ENCODE results near the gene KLF15. TPM values are rescaled to one million over a fixed set of nuclear protein-coding genes. Genes with fewer than 3 reads are reported as not detected.

Gene KLF15
- total RNA-seq, 1 experiment from 2014 or later = 23.5 TPM

DNA sequence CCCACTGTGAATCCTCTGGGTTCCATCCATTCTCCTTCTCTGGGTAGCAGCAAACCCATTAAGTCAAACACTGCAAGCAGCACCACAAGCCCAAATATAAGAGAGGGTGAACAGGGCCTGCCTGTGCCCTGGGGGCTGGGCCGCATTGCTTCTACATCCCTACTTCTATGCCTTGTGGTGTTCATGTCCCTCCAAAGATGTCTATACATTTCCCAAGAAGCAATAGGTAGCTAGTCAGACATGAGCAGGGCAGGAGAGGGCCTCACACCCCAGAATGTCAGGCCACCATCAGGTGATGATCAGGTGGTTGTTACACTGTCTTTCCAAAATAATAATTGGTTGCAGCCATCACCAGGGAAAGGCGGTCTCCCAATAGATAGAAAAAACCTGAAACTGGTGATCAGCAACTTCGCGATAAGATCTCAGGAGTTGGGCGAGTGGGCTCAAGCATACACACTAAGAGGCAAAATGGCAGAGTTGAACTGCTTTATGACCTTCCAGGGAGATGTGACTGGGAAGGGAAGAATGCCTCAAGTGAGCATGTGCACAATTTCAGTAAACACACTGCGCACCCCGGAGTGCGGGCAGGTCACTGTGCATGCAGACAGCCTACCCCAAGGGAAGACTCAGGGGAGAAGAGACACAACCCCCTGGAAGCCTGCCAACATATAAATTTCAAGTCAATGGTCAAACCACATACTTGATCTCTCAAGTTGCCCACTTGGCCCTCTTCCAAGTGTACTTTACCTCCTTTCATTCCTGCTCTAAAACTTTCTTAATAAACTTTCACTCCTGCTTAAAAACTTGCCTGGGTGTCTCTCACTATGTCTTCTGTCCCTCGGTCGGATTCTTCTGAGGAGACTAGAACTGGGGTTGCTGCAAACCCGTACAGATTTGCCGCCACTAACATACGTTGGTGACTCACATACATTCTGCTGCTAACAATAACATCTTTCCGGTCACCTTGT lies 39.9 kb downstream of the KLF15 start:
- in situ Hi-C loops (cut with HindIII; ENCODE audit: low pct_unique_long_range_greater_than_20kb, low sequenced_read_pairs) = no loop called here

DNA sequence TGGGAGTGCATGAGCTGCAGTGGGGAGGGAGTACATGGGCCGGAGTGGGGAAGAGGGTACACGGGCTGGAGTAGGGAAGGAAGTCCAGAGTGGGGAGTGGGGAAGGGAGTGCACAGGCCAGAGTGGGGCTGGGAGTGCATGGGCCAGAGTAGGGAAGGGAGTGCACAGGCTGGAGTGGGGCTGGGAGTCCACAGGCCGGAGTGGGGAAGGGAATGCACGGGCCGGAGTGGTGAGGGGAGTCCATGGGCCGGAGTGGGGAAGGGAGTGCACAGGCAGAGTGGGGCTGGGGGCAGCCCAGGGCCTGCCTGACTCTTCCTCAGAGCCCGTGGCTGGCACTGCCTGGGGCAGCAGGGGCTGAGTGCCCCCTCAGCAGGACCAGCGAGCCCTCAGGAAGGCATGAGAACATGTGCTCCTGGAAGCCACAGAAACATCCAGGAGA lies 40.7 kb downstream of the KLF15 start:
- no peak for DNase-seq (ENCODE audit: low read depth, low spot score)
- in situ Hi-C loops (cut with HindIII; ENCODE audit: low pct_unique_long_range_greater_than_20kb, low sequenced_read_pairs) = no loop called here

More for the DNA sequence above, 39.9 kb downstream of the KLF15 start:
- DNase-seq (ENCODE audit: low read depth, low spot score) = no peak

DNA sequence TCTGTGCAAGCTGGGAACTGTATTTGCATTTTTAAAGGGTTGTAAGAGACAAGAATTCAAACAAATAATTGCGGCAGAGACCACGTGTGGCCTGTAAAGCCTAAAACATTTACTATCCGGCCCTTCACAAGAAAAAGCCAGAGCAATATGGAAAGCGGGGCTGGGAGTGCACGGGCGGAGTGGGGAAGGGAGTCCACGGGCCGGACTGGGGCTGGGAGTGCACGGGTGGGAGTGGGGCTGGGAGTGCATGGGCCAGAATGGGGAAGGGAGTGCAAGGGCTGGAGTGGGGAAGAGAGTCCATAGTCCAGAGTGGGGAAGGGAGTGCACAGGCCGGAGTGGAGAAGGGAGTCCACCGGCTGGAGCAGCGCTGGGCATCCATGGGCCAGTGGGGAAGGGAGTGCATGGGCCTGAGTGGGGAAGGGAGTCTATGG lies 41.2 kb downstream of the KLF15 start:
- no peak for DNase-seq (ENCODE audit: low read depth, low spot score)
- in situ Hi-C loops (cut with HindIII; ENCODE audit: low pct_unique_long_range_greater_than_20kb, low sequenced_read_pairs) = no loop called here

DNA sequence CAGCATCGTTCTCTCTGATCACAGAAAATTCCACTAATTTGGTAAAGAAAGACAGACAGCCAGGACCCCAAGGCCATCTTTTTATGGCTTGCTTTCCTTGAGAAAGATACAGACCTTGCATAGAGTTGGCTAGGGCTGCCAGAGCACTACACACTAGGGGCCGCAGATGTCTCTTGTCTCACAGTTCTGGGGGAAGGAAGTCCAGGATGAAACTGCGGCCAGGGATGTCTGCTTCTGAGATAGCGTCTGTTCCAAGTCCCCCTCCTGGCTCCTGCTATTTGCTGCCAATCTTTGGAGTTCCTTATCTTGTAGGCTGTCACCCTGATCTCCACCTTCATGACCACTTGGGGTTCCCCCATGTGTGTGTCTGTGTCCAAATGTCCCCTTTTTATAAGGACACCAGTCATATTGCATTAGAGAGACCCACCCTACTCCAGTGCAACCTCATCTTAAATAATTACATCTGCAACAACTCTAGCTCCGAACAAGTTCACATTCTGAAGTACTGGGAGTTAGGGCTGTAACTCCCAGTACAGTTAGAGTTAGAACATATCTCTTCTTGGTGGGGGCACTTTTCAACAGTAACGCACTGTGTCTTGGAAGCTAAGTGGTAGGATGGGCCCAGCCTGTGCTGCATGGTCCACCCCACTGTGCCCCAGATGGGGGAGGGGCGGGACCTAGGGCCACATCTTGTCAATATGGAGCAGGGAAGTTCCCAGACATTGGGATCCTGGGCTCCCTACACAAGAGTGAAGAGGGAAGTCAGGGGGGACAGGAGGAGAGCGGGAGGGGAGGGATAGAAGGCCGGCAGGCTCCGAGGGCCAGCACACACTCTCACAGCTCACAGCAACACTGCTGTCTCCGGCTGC lies 42.2 kb downstream of the KLF15 start:
- DNase-seq (ENCODE audit: low read depth, low spot score) = no peak
- in situ Hi-C loops (cut with HindIII; ENCODE audit: low pct_unique_long_range_greater_than_20kb, low sequenced_read_pairs) = no loop called here

DNA sequence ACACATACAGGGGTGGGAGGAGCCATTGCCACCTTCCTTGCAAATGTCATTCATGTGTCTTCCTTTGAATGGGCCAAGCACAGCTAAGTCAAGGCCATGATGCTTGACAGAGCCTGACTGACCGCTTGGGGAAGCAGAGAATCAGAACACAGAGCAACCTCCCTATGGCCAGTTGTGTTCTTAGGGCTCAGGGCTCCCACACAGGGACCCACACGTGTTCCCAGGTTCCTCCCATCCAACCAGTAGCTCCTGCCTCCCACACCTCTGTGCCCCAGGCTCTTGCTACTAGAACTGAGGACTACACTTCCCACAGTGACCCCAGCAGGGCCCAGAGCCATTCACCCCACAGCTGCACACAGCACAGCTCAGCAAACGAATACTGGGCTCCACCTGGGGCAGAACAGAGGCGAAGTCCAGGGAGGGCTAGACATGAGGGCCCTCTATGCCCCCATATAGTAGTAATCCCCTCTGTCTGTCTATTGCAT lies 42.9 kb downstream of the KLF15 start:
- in situ Hi-C loops (cut with HindIII; ENCODE audit: low pct_unique_long_range_greater_than_20kb, low sequenced_read_pairs) = no loop called here
- no peak for DNase-seq (ENCODE audit: low read depth, low spot score)

DNA sequence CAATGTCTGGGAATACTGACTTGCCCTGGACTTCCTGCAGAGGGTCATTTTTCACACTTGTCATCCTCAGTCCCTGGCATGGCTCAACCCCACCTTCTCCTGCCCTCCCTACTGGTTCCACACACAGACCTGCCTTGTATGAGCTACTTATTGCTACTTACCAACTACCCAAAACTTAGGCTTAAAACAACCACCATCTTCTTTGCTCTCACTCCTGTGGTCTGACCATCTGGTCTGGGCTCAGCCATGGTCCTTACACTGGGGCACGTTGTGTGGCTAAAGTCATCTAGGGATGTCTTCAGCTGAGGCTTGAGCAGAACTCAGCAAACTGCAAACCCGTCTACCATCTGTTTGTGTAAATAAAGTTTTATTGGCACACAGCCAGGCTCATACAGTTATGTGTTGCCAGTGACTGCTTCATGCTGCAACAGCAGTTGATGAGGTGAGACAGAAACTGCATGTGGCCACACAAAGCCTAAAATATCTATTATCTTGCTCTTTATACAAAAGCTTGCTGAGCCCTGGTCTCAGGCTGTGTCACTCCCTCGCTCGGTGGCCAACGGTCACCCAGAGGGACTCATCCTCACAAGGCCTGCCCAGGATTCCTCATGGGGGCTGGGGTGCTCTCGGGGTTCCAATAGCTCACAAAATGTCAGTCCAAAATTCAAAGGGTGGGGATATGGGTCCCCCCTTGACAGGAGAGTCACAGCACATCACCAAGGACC lies 43.5 kb downstream of the KLF15 start:
- in situ Hi-C loops (cut with HindIII; ENCODE audit: low pct_unique_long_range_greater_than_20kb, low sequenced_read_pairs) = no loop called here
- no peak for DNase-seq (ENCODE audit: low read depth, low spot score)

DNA sequence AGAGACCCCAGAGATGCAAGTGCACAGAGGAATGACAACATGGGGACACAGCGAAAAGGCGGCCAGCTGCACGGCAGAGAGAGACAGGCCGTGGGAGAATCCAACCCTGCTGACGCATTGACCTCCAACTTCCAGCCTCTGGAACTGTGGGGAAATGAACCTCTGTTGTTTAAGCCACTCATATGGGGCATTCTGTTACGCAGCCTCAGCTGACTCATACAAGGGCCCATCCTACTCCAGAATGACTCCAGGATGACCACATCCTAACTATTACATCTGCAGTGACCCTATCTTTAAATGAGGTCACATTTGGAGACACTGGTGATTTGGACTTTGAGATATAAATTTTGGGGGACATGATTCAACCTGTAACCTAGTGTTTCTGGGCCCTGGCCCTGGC lies 44.0 kb downstream of the KLF15 start:
- no peak for DNase-seq (ENCODE audit: low read depth, low spot score)
- in situ Hi-C loops (cut with HindIII; ENCODE audit: low pct_unique_long_range_greater_than_20kb, low sequenced_read_pairs) = no loop called here

DNA sequence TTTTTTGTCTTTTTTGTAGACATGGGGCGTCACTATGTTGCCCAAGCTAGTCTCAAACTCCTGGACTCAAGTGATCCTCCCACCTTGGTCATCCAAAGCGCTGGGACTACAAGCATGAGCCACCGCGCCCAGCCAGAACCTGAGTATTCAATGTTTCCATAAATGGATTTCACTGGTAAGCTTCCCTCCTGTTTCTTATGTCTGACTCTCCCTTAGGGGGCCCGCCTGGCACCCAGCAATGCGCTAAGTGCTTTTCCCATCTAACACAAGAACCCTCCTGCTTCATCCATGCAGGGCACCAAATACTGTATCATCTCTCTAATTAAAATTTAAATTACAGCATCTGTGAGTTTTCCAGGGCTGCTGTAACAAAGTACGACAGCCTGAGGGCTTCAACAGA lies 44.9 kb downstream of the KLF15 start:
- no peak for DNase-seq (ENCODE audit: low read depth, low spot score)
- in situ Hi-C loops (cut with HindIII; ENCODE audit: low pct_unique_long_range_greater_than_20kb, low sequenced_read_pairs) = no loop called here

DNA sequence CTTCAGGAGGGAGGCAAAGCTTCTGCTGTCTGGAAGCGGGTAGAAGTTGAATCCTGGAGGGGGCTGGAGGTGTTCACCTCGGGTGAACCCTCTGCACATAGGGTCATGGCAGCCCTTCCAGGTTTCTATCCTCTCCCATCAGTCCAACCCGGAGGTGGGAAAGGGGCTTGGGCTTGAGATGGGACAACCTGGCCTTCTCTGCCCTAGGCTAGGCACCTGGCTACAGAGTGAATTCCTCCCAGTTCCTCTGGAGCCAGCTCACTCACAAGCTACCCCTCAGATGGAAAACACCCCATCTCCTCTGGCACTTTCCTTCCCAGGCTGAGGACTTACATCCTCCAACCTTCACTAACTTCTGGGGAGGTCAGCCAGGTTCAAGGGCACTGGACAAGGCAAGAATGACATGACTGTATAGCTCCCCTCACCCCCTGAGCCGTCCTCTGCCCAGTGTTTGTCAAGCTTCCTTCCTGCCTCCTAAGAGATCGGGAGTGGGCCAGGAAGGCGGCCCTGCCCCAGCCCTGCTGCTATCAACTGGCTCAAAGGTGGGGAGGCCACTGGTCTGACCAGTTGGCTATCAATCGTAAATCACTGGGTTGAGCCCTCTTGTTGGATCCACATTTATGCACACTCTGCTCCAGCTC lies 45.8 kb downstream of the KLF15 start:
- no peak for DNase-seq (ENCODE audit: low read depth, low spot score)
- in situ Hi-C loops (cut with HindIII; ENCODE audit: low pct_unique_long_range_greater_than_20kb, low sequenced_read_pairs) = no loop called here

DNA sequence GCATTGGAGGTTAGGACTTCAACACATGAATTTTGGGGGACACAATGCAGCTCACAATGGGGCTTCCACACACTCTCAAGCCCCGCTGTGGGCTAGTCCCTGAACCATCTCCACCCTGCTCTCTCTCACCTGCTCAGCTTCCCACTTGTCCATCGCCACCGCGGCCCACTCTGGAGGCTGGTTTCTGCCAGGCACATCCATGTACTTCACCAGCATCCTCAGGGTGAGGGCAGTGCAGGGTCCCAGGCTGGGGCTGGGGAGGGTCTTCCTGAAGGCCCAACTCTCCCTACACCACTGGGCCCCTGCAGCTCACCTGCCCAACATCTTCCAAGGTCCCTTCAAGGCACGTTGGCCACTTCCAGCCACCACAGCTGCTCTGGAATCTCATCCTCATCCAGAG lies 46.4 kb downstream of the KLF15 start:
- in situ Hi-C loops (cut with HindIII; ENCODE audit: low pct_unique_long_range_greater_than_20kb, low sequenced_read_pairs) = no loop called here
- DNase-seq (ENCODE audit: low read depth, low spot score) = no peak

DNA sequence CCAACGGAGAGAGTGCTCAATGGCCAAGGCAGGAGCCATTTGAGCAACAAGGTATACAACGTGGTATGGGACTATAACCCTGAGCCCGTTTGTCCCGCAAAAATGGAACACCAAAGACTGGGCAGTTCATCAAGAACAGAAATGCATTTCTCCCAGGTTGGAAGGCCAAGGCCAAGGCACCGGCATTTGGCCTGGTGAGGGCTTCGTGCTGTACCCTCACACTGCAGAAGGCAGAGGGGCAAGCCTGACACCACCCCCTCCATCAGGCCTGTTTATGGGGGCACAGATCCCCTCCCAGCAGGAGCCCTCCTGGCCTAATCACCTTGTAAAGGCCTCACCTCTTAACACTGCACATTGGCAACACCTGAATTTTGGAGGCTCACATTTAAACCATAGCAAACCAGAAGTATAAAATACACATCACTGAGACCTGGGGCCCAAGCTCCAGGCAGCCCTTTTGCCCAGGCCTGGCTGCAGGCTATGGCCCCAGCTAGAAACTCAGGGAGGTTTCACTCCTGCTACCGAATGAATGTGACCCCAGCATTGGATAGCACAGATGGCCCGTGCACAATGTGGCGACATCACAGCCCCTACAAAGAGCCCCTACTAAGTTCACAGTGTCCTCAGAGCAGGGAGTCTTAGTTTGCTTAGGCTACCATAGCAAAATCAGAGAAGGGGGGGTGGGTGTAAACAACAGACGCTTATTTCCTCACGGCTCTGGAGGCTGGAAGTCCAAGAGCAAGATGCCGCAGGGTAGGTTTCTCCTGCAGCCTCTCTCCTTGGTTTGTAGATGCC lies 47.1 kb downstream of the KLF15 start:
- DNase-seq (ENCODE audit: low read depth, low spot score) = no peak
- in situ Hi-C loops (cut with HindIII; ENCODE audit: low pct_unique_long_range_greater_than_20kb, low sequenced_read_pairs) = no loop called here

DNA sequence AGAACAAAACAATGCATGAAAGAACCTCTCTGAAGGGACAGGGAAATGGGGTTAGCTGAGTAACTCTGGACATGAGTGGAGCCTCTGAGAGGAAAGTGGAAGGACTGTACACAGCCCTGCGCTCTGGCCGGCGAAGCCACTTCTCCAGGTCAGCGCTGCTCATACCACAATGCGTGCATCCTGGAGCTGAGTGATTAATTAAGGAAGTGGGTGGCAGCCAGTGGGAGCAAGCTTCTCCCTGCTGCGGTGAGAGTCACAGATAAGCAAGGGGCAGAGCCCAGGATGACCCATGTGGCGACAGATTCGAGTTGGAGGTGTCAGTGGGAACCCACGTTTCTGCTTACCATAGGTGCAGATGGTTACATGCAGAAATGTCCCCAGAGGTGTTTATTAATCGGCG lies 48.0 kb downstream of the KLF15 start:
- in situ Hi-C loops (cut with HindIII; ENCODE audit: low pct_unique_long_range_greater_than_20kb, low sequenced_read_pairs) = no loop called here
- no peak for DNase-seq (ENCODE audit: low read depth, low spot score)

DNA sequence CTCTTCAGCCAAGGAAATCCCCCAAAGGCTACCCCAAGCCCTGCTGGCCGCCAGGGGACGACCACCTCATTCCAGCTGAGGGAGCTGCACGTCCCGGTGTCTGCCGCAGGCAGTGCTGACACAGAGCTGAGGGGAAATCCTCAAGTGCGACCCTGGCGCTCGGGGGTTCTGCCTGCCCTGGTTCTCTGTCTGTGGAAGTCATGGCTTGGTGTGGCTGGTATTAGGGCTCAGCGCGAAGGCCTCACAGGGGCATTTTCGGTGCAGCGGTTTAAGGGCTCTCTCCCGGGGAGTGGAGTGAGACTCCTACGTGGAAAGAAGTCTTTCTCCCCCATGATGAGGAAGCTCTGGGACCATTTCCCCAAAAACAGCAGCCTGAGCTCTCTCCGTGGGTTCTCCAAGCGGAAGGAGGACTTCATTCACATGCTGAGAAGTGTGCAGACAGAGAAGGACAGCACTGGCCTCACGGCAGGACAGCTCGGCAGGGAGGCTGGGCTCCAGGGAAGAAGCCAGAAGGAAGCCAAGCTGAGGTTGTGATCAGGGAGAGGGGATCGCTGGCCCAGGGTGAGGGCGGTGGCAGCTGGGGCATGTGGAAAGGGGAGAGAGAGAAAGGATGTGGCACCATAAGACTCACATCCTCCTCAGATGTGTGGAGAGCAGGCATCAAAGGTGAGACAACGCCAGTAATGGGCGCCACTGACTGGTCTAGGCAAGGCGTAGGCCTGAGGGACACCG lies 48.6 kb downstream of the KLF15 start:
- DNase-seq (ENCODE audit: low read depth, low spot score) = no peak
- in situ Hi-C loops (cut with HindIII; ENCODE audit: low pct_unique_long_range_greater_than_20kb, low sequenced_read_pairs) = no loop called here

DNA sequence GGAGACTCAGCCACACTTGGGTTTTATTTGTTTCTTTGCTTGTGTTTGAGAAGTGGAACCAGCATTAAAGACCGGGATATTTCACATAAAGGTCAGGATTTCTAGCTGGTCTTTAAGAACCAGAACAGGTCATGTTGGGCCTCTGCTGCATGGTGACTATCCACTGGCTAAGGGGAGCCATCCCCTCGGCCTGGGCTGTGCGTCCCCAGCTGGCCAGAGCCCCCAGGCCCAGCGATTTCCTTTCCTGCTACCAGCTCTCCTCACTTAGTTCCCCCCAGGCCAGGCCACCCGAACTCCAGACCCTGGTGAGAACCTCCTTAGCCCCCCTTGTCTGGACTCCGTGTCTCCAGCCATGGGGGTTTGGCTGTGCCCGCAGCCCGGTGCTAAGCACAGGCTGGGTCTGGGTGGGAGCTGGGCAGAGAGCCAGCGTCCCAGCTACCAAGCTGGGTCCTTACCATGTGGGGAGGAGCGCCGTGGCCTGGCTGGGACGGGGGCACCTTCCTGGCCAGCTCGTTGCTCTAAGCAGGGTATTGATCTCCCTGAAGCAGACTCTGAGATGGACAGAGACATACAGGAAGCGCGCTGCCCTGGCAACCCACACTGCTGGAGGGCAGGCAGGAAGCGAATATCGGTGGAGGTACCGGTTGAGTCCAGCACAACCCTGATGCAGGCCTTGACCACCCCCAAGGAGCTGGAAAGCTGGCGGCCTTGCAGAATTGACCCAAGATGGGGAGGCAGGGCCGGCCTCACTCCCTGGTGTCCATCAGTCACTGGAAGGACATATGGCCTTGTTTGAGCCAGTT lies 49.4 kb downstream of the KLF15 start:
- no peak for DNase-seq (ENCODE audit: low read depth, low spot score)
- in situ Hi-C loops (cut with HindIII; ENCODE audit: low pct_unique_long_range_greater_than_20kb, low sequenced_read_pairs) = no loop called here

DNA sequence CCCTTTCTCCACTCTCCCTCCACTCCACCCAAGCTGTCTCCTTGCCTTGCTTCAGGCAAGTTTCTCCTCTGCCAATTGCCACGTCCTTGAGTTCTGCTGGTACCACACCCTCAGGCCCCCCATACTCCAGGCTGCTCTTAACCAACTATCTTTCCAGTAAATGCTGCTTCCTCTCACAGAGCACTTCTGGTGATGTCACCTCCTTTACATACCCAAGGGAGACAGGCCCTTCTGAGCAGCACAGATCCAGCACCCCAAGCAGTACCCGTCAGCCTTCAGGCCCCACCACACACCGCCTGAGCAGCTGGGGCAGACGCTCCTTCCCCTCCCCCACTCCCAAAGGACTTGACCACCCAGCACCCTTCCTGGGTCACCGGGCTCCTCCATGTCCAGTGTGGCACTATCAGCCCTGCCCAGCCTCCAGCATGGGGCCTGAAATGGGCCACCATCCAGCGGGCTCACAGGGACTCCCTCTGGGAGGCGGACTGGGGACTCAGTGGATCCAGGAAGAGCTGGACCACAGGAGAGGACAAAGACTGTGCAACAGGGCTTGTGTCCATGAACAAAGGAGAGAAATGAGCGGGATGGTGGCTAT lies 50.2 kb downstream of the KLF15 start:
- no peak for DNase-seq (ENCODE audit: low read depth, low spot score)
- in situ Hi-C loops (cut with HindIII; ENCODE audit: low pct_unique_long_range_greater_than_20kb, low sequenced_read_pairs) = no loop called here
